Panc1 (cell line): ENCODE results near the gene ANO3. TPM values are rescaled to one million over a fixed set of nuclear protein-coding genes. Genes with fewer than 3 reads are reported as not detected.

Source experiments
- ATAC-seq: fragments of 200-7000 bp; cut with Tn5 transposase; 2 replicates; pipeline ENCODE4 v1.9.1; 2020; ENCODE audit warnings: mild to moderate bottlenecking, moderate library complexity
- BruUV-seq: library from RNA; stranded (reverse); fragments of 400-500 nt; replicated peaks from 2 replicates; lab custom pipeline; 2021; lab: Mats Ljungman, UMichigan
- CTCF ChIA-PET: fragments of 300-600 bp; sonication (Branson Sonifier 250); formaldehyde crosslinking; loops from one replicate; lab custom pipeline; 2022; ENCODE audit warnings: antibody characterized with exemption; lab: Charles Lee
- POLR2A ChIA-PET: fragments of 300-600 bp; sonication (Branson Sonifier 250); formaldehyde crosslinking; loops from one replicate; lab custom pipeline; 2022; ENCODE audit warnings: antibody characterized with exemption; lab: Charles Lee
- DNase-seq: peaks from one replicate; pipeline ENCODE4 v3.0.0-alpha.2; 2010; ENCODE audit warnings: low read depth, low spot score
- H3K27ac ChIP-seq: 2 replicates; pipeline ENCODE4 v1.5.1; 2011; ENCODE audit warnings: mild to moderate bottlenecking, low read length, inconsistent platforms
- H3K27me3 ChIP-seq: fragments of 200-500 bp; sonication (Bioruptor generic); 2 replicates; pipeline ENCODE4 v1.6.0; 2014; ENCODE audit warnings: low read length, inconsistent platforms; ENCODE audit not compliant: control insufficient read depth, insufficient read depth
- H3K36me3 ChIP-seq: fragments of 200-500 bp; sonication (Bioruptor generic); 2 replicates; pipeline ENCODE4 v1.5.1; 2014; ENCODE audit warnings: inconsistent platforms, mild to moderate bottlenecking, low read length, moderate library complexity; ENCODE audit not compliant: control insufficient read depth, insufficient read depth
- H3K4me1 ChIP-seq: 2 replicates; pipeline ENCODE4 v1.5.1; 2011; ENCODE audit warnings: inconsistent platforms, mild to moderate bottlenecking, low read length, moderate library complexity; ENCODE audit not compliant: control insufficient read depth, insufficient read depth
- H3K4me3 ChIP-seq, 2 experiments: 2 replicates each; pipeline ENCODE4 v1.5.1; 2011 to 2012; ENCODE audit warnings: low read depth in 2 of 2, low read length in 2 of 2, mild to moderate bottlenecking in 2 of 2, inconsistent platforms in 1 of 2, moderate library complexity in 1 of 2
- H3K9me3 ChIP-seq: fragments of 200-500 bp; sonication (Bioruptor generic); 2 replicates; pipeline ENCODE4 v1.5.1; 2014; ENCODE audit warnings: low read depth, mild to moderate bottlenecking, inconsistent platforms, low read length, moderate library complexity; ENCODE audit not compliant: control insufficient read depth, insufficient read depth
- CTCF ChIP-seq: fragments of 450-650 bp; IDR thresholded peaks from 2 replicates; pipeline ENCODE4 v1.5.1; 2017; ENCODE audit warnings: mild to moderate bottlenecking
- POLR2AphosphoS5 ChIP-seq: IDR thresholded peaks from 2 replicates; pipeline ENCODE4 v1.6.1; 2012; ENCODE audit warnings: mild to moderate bottlenecking, low read depth, low read length, moderate library complexity
- REST ChIP-seq, 2 experiments: IDR thresholded peaks; 2 replicates each; pipeline ENCODE4 v1.6.1; 2011 to 2012; ENCODE audit warnings: low read depth in 2 of 2, control low read depth in 1 of 2, low read length in 1 of 2, mild to moderate bottlenecking in 1 of 2, moderate library complexity in 1 of 2; ENCODE audit not compliant: insufficient read depth in 1 of 2
- SIN3A ChIP-seq: IDR thresholded peaks from 2 replicates; pipeline ENCODE4 v1.6.1; 2012; ENCODE audit warnings: low read depth, mild to moderate bottlenecking, low read length, moderate library complexity, borderline replicate concordance; ENCODE audit not compliant: insufficient read depth
- TCF7L2 ChIP-seq: IDR thresholded peaks from 2 replicates; pipeline ENCODE4 v1.6.1; 2011; ENCODE audit warnings: mild to moderate bottlenecking, low read depth, low read length, inconsistent platforms
- in situ Hi-C: cut with HindIII; loops from 2 replicates; pipeline ENCODE4 v1.10.0; 2016; ENCODE audit warnings: low sequenced_read_pairs, low pct_unique_long_range_greater_than_20kb
- intact Hi-C: fragments of 100-400 bp; cut with micrococcal nuclease; formaldehyde crosslinking; loops from one replicate; pipeline ENCODE4 v1.10.0; 2022; ENCODE audit not compliant: unreplicated experiment
- total RNA-seq: library from RNA; stranded (reverse); gene quantifications from one replicate; pipeline ENCODE4 v1.2.1, GENCODE V29; 2021; ENCODE audit not compliant: unreplicated experiment

The ANO3 gene
- total RNA-seq, 1 experiment from 2014 or later = not detected

- H3K4me1 ChIP-seq = no peaks in the 10 kb centered on the region
- ChIA-PET POLR2A (no interaction called here), CTCF (no interaction called here)
- no peaks in the 10 kb centered on the region for H3K9me3 ChIP-seq
- DNase-seq (no peak), ATAC-seq (no peak)
- intact Hi-C loops (no loop called here), in situ Hi-C loops (no loop called here)
- no peak for TF ChIP-seq POLR2AphosphoS5
- TF ChIP-seq TCF7L2 = no peak
- TF ChIP-seq CTCF = no peak
- no peak for TF ChIP-seq SIN3A
- TF ChIP-seq REST (IDR thresholded peaks at IDR 0.05; ENCODE audit: insufficient read depth in 1 of 2, low read depth in 2 of 2, low read length in 1 of 2) = no peak
- no peaks in the 10 kb centered on the region for H3K36me3 ChIP-seq
- no TSS peak for BruUV-seq
- no peak within 1 kb of the TSS for H3K27ac ChIP-seq
- no peak within 1 kb of the TSS for H3K4me3 ChIP-seq
- no peaks in the 10 kb centered on the region; the same call in 1 of the 2 replicates for H3K27me3 ChIP-seq
Observed at GRCh38 chr11:26571861-26572654, 240.1 kb downstream of the ANO3 start, which contains the start of gene MUC15. Gene MUC15 (minus strand): TSS chr11:26572263. CDS start chr11:26567094, 5,169 bp downstream.

GRCh38 chr11:26572770-26573402 lies 241.0 kb downstream of the ANO3 start:
- ATAC-seq (no peak), DNase-seq (no peak)
- no peak overlapping the region for H3K27ac ChIP-seq
- no peaks in the 10 kb centered on the region; the same call in 1 of the 2 replicates for H3K27me3 ChIP-seq
- no peaks in the 10 kb centered on the region for H3K9me3 ChIP-seq
- intact Hi-C loops = no loop called here
- no peaks in the 10 kb centered on the region for H3K4me1 ChIP-seq
- BruUV-seq = no TSS peak
- POLR2A ChIA-PET = no interaction called here
- TF ChIP-seq POLR2AphosphoS5 (no peak), REST (IDR thresholded peaks at IDR 0.05; ENCODE audit: insufficient read depth in 1 of 2, low read depth in 2 of 2, low read length in 1 of 2) (no peak), CTCF (no peak), SIN3A (no peak), TCF7L2 (no peak)
- H3K36me3 ChIP-seq = no peaks in the 10 kb centered on the region
- CTCF ChIA-PET = no interaction called here
- no peak overlapping the region for H3K4me3 ChIP-seq
- in situ Hi-C loops = no loop called here
